Measurements from ENCODE around the gene METRNL. TPM values are rescaled to one million over a fixed set of nuclear protein-coding genes. Genes with fewer than 3 reads are reported as not detected.
A peak's percentile ranks its signal among the peaks of the same experiment; 100 is the strongest.

The METRNL gene
- total RNA-seq, 2 experiments from 2014 or later, result 14.4 to 15.2 TPM

DNA sequence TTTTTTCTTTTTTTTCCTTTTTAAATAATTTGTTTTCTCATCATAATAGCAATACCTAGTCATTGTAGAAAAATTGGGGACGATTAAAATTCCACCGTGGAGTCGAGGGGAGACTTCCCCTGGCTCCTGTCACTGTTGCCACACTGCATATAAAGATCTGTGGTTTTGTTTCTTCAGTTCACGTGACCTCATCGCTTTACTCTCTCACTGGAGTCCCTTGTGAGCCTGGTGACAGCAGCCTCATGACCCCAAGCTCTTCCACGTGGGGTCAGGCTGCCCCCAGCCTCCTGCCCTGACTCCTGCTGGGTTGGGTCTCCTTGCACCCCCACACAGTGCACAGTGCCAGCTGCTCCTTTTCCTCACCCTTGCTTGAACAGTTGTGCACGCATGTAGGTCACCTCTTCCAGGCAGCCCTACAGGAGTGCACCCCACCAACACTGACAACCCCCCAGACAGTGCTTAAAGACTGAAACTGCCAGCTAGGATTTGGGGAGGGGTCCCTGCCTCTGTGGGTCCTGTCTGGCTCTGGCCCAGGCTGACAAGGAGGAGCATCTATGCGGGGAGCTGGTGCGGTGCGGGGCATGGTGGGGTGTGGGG, 7.3 kb upstream of the METRNL start:
- H3K36me3 Mint-ChIP-seq (ENCODE audit: low read depth), result no peaks in the 10 kb centered on the region
- no peak overlapping the region for H3K4me3 Mint-ChIP-seq
- intact Hi-C loops (cut with micrococcal nuclease), result no loop called here
- peaks cover 31% of the 10 kb centered on the region for H3K4me1 Mint-ChIP-seq (ENCODE audit: low read depth)
- peak; percentile 44 for DNase-seq
- no peaks in the 10 kb centered on the region for H3K9me3 Mint-ChIP-seq
- H3K27me3 Mint-ChIP-seq (ENCODE audit: low read depth), result peaks cover under 1% of the 10 kb centered on the region
- H3K27ac Mint-ChIP-seq, result no peak overlapping the region
- CTCF ChIA-PET, result interaction anchor here (1.0 kb wide), 1 partner anchor 112 kb away, joined by 3 read pairs; no protein-coding TSS in a partner anchor

- Mint-ChIP-seq H3K9me3 (no peaks in the 10 kb centered on the region), H3K4me3 (no peak overlapping the region), H3K27ac (no peak overlapping the region), H3K4me1 (ENCODE audit: low read depth) (peaks cover 30% of the 10 kb centered on the region), H3K27me3 (ENCODE audit: low read depth) (peaks cover 7% of the 10 kb centered on the region), H3K36me3 (ENCODE audit: low read depth) (no peaks in the 10 kb centered on the region)
- CTCF ChIA-PET, result no interaction called here
- intact Hi-C loops (cut with micrococcal nuclease), result no loop called here
- DNase-seq, result no peak
Observed at GRCh38 chr17:83072600-83073358, 6.6 kb upstream of the METRNL start.

GRCh38 chr17:83073389-83074063, 5.9 kb upstream of the METRNL start:
- H3K9me3 Mint-ChIP-seq, result no peaks in the 10 kb centered on the region
- H3K4me1 Mint-ChIP-seq (ENCODE audit: low read depth), result peaks cover 28% of the 10 kb centered on the region
- intact Hi-C loops (cut with micrococcal nuclease), result no loop called here
- CTCF ChIA-PET, result no interaction called here
- no peak for DNase-seq
- no peak overlapping the region for H3K4me3 Mint-ChIP-seq
- H3K27ac Mint-ChIP-seq, result no peak overlapping the region
- H3K27me3 Mint-ChIP-seq (ENCODE audit: low read depth), result peaks cover 10% of the 10 kb centered on the region
- no peaks in the 10 kb centered on the region for H3K36me3 Mint-ChIP-seq (ENCODE audit: low read depth)

- intact Hi-C loops (cut with micrococcal nuclease), result no loop called here
- H3K27me3 Mint-ChIP-seq (ENCODE audit: low read depth), result peaks cover 10% of the 10 kb centered on the region
- H3K4me3 Mint-ChIP-seq, result no peak overlapping the region
- H3K9me3 Mint-ChIP-seq, result no peaks in the 10 kb centered on the region
- CTCF ChIA-PET, result no interaction called here
- H3K4me1 Mint-ChIP-seq (ENCODE audit: low read depth), result peaks cover 21% of the 10 kb centered on the region
- no peak overlapping the region for H3K27ac Mint-ChIP-seq
- H3K36me3 Mint-ChIP-seq (ENCODE audit: low read depth), result no peaks in the 10 kb centered on the region
- DNase-seq, result no peak
Observed at GRCh38 chr17:83074486-83075223, 4.8 kb upstream of the METRNL start.

DNA sequence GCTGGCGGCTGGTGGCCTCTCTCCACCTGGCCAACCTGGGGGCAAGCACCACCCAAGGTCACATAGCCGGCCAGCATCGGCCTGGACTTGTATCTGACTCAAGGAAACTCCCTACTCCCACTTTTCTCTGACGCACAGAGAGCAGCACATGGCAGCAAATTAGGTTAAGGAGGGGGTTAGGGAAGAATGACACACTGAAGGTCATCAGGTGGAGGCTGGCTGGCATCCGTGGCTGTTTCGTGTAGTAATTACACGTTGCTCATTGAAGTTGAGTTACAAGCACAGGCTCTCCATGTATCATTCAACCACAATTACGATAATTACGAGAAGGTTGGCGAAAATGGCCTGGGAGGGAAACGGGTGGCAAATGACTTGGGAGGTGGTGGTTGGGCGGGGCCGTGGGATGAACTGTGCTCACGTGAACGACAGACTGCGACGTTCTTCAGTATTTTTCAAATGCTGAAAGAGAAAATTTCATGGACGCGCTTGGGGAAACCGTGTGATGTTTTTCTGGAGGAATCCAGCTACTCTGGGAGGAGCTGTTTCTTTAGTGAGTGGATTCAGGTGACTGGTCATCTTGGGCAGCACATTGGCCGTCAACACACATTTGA, 4.0 kb upstream of the METRNL start:
- Mint-ChIP-seq H3K36me3 (ENCODE audit: low read depth) (no peaks in the 10 kb centered on the region), H3K9me3 (no peaks in the 10 kb centered on the region), H3K27me3 (ENCODE audit: low read depth) (peaks cover 10% of the 10 kb centered on the region), H3K27ac (no peak overlapping the region), H3K4me1 (ENCODE audit: low read depth) (peaks cover 18% of the 10 kb centered on the region), H3K4me3 (no peak overlapping the region)
- intact Hi-C loops (cut with micrococcal nuclease), result no loop called here
- CTCF ChIA-PET, result no interaction called here
- DNase-seq, result no peak

- H3K36me3 Mint-ChIP-seq (ENCODE audit: low read depth), result no peaks in the 10 kb centered on the region
- CTCF ChIA-PET, result no interaction called here
Observed at GRCh38 chr17:83076938-83077337, 2.5 kb upstream of the METRNL start.

DNA sequence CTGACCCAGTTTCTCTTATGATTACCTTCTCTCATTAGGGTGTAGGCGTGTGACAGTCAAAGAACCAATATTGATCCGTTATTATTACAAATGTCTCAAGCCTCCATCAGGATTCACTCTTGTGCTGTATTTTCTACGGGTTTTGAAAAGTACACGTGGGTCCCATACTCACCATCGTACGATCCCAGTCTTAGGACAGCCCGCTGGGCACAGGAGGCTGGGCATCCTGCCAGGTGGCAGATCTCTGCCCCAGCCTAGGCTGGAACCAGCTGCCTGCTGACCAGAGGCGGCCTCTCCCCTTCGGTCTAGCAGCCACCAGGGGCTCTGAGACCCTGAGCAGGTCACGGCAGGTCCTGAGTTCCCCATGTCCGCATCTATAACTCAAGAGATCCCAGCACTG, 2.0 kb upstream of the METRNL start:
- intact Hi-C loops (cut with micrococcal nuclease), result no loop called here
- H3K4me3 Mint-ChIP-seq, result no peak overlapping the region
- CTCF ChIA-PET, result no interaction called here

More at GRCh38 chr17:83076938-83077337, 2.5 kb upstream of the METRNL start:
- Mint-ChIP-seq H3K27me3 (ENCODE audit: low read depth) (peaks cover 10% of the 10 kb centered on the region), H3K9me3 (no peaks in the 10 kb centered on the region), H3K4me1 (ENCODE audit: low read depth) (peaks cover 6% of the 10 kb centered on the region), H3K27ac (no peak overlapping the region), H3K4me3 (peak overlapping the region; percentile 15)
- intact Hi-C loops (cut with micrococcal nuclease), result no loop called here
- peak; percentile 49 for DNase-seq

GRCh38 chr17:83077939-83078338, 1.5 kb upstream of the METRNL start:
- Mint-ChIP-seq H3K27me3 (ENCODE audit: low read depth) (peaks cover 15% of the 10 kb centered on the region), H3K4me1 (ENCODE audit: low read depth) (peaks cover 7% of the 10 kb centered on the region), H3K36me3 (ENCODE audit: low read depth) (no peaks in the 10 kb centered on the region), H3K4me3 (peak overlapping the region; percentile 24), H3K27ac (no peak overlapping the region), H3K9me3 (no peaks in the 10 kb centered on the region)
- no peak for DNase-seq
- intact Hi-C loops (cut with micrococcal nuclease), result loop anchor here (2.0 kb wide), 1 partner anchor 27 kb away; no protein-coding TSS in a partner anchor
- CTCF ChIA-PET, result no interaction called here

More for the DNA sequence above, 2.0 kb upstream of the METRNL start:
- H3K27ac Mint-ChIP-seq, result no peak overlapping the region
- peaks cover 14% of the 10 kb centered on the region for H3K27me3 Mint-ChIP-seq (ENCODE audit: low read depth)
- H3K9me3 Mint-ChIP-seq, result no peaks in the 10 kb centered on the region
- no peak for DNase-seq
- H3K36me3 Mint-ChIP-seq (ENCODE audit: low read depth), result no peaks in the 10 kb centered on the region
- peaks cover 3% of the 10 kb centered on the region for H3K4me1 Mint-ChIP-seq (ENCODE audit: low read depth)

DNA sequence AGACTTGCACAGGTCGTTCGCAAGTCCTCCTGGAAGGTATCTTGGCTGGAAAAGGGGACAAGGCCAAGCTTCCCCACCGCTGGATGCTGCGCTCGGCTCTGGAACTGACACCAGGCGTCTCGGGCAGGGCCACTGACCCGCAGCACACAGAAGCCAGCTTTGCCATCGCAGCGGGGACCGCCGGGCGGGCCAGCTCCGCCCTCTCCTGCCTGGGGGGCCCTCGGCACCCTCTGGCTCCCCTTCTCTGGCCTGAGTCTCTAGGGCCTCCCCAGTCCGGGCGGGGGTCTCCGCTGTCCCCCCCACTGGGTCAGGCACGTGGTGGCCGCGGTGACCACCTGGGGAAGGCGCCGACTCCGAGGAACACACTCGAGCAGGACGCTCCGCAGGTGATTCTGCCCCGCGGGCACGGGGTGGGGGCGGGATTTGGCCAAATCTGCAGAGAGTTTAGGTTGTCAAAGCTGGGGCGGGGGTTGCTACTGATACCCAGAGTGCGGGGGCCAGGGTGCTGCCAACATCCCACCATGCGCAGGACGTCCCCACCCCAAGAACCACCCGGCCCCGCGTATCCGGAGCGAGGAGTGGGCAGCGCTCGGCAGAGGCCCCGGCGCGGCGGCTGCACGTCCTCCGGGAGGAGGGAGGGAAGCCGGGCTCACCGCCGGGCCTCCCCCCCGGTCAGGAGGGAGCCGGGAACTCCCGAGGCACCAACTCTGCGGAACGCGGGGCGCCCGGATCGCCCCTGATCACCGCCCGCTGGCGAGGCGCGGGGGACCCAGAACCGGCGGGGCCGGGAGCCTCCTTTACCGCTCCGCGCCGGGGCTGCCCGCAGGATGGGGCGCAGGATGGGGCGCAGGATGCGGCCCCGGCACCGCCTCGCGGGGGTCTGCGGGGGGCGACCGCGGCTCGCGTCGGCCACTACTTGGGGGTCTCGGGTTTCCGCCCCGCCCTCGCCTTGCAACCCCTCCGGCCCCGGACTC, 744 bp upstream of the METRNL start:
- Mint-ChIP-seq H3K4me1 (ENCODE audit: low read depth) (peaks cover 14% of the 10 kb centered on the region), H3K9me3 (no peaks in the 10 kb centered on the region), H3K4me3 (peak overlapping the region; percentile 38), H3K27ac (no peak overlapping the region), H3K36me3 (ENCODE audit: low read depth) (no peaks in the 10 kb centered on the region), H3K27me3 (ENCODE audit: low read depth) (peaks cover 15% of the 10 kb centered on the region)
- DNase-seq, result peak; percentile 24
- CTCF ChIA-PET, result no interaction called here
- intact Hi-C loops (cut with micrococcal nuclease), result loop anchor here (2.0 kb wide), 1 partner anchor 28 kb away; no protein-coding TSS in a partner anchor

GRCh38 chr17:83079766-83080578, 563 bp downstream of the METRNL start:
- DNase-seq, result no peak
- H3K4me1 Mint-ChIP-seq (ENCODE audit: low read depth), result peaks cover 19% of the 10 kb centered on the region
- no peak overlapping the region for H3K27ac Mint-ChIP-seq
- no peaks in the 10 kb centered on the region for H3K36me3 Mint-ChIP-seq (ENCODE audit: low read depth)
- H3K27me3 Mint-ChIP-seq (ENCODE audit: low read depth), result peaks cover 15% of the 10 kb centered on the region
- no peak overlapping the region for H3K4me3 Mint-ChIP-seq
- intact Hi-C loops (cut with micrococcal nuclease), result loop anchor here (2.0 to 5.0 kb wide), 2 partner anchors 29 to 188 kb away; no protein-coding TSS in a partner anchor
- H3K9me3 Mint-ChIP-seq, result no peaks in the 10 kb centered on the region
- CTCF ChIA-PET, result no interaction called here

DNA sequence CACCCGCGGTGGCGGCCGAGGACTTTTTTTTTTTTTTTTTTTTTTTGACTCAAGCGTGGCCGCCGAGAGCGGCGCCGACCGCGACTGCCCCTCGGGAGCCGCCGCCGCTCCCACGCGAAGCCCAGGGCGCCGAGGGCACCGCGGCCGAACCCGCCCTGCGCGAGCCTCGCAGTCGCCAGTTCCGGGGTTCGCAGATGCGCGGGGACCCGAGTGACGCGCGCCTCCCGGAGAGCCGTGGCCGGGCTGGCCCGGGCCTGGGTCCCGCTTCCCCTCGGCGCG, 1.1 kb downstream of the METRNL start:
- Mint-ChIP-seq H3K27ac (no peak overlapping the region), H3K27me3 (ENCODE audit: low read depth) (peaks cover 15% of the 10 kb centered on the region), H3K4me1 (ENCODE audit: low read depth) (peaks cover 19% of the 10 kb centered on the region), H3K4me3 (no peak overlapping the region), H3K9me3 (no peaks in the 10 kb centered on the region), H3K36me3 (ENCODE audit: low read depth) (no peaks in the 10 kb centered on the region)
- DNase-seq, result no peak
- intact Hi-C loops (cut with micrococcal nuclease), result loop anchor here (5.0 kb wide), 1 partner anchor 188 kb away; no protein-coding TSS in a partner anchor
- CTCF ChIA-PET, result no interaction called here

Data from activated naive CD4-positive, alpha-beta T cell treated with anti-CD3 and anti-CD28 coated beads for 36 hours (primary cell).